OCI-LY1 (cell line): Measurements from ENCODE around the gene ROBO1.
A peak's percentile ranks its signal among the peaks of the same experiment; 100 is the strongest.

Source experiments
- H2AFZ ChIP-seq: fragments of 200-600 bp; sonication (generic), shearing (Covaris generic); 2 replicates; pipeline ENCODE4 v1.6.0; 2014; ENCODE audit warnings: antibody characterized with exemption, mild to moderate bottlenecking, low read length
- H3F3A ChIP-seq: fragments of 200-600 bp; sonication (generic), shearing (Covaris generic); 2 replicates; pipeline ENCODE4 v1.6.0; 2014; ENCODE audit warnings: mild to moderate bottlenecking, antibody characterized with exemption, low read length, moderate library complexity; ENCODE audit not compliant: insufficient read depth
- H3K27ac ChIP-seq: fragments of 200-600 bp; sonication (generic); 2 replicates; pipeline ENCODE4 v1.5.1; 2014; ENCODE audit warnings: low read length, mixed run types, mild to moderate bottlenecking, low read depth; ENCODE audit not compliant: poor library complexity, severe bottlenecking
- H3K27me3 ChIP-seq: fragments of 200-600 bp; sonication (generic); 2 replicates; pipeline ENCODE4 v1.6.0; 2014; ENCODE audit warnings: antibody characterized with exemption, mild to moderate bottlenecking, low read length, moderate library complexity; ENCODE audit not compliant: insufficient read depth
- H3K36me3 ChIP-seq: fragments of 200-600 bp; sonication (generic); 2 replicates; pipeline ENCODE4 v1.6.1; 2014; ENCODE audit warnings: mild to moderate bottlenecking, antibody characterized with exemption, low read length, moderate library complexity, mixed read lengths; ENCODE audit not compliant: insufficient read depth
- H3K4me1 ChIP-seq: fragments of 200-600 bp; sonication (generic); 2 replicates; pipeline ENCODE4 v1.5.1; 2014; ENCODE audit warnings: mild to moderate bottlenecking, low read length, moderate library complexity; ENCODE audit not compliant: insufficient read depth, severe bottlenecking
- H3K4me2 ChIP-seq: fragments of 200-600 bp; sonication (generic), shearing (Covaris generic); 2 replicates; pipeline ENCODE4 v1.6.1; 2014; ENCODE audit warnings: low read length
- H3K4me3 ChIP-seq: fragments of 200-600 bp; sonication (generic); 2 replicates; pipeline ENCODE4 v1.5.1; 2014; ENCODE audit warnings: low read length, low read depth, mild to moderate bottlenecking, mixed read lengths; ENCODE audit not compliant: poor library complexity, severe bottlenecking
- H3K79me2 ChIP-seq: fragments of 200-600 bp; shearing (Covaris generic); 2 replicates; pipeline ENCODE4 v1.6.1; 2016; ENCODE audit warnings: mixed run types, low read length, mixed read lengths; ENCODE audit not compliant: insufficient read depth
- H3K9ac ChIP-seq: fragments of 200-600 bp; sonication (generic), shearing (Covaris generic); 2 replicates; pipeline ENCODE4 v1.6.1; 2014; ENCODE audit warnings: mild to moderate bottlenecking, low read length, mixed read lengths
- H3K9me2 ChIP-seq: fragments of 200-600 bp; sonication (generic), shearing (Covaris generic); 2 replicates; pipeline ENCODE4 v1.6.1; 2014; ENCODE audit warnings: low read depth, mild to moderate bottlenecking, low read length, mixed read lengths
- H3K9me3 ChIP-seq: fragments of 200-600 bp; shearing (Covaris generic); 2 replicates; pipeline ENCODE4 v1.6.1; 2014; ENCODE audit warnings: low read length, mixed read lengths
- H4K20me1 ChIP-seq: fragments of 200-600 bp; sonication (generic), shearing (Covaris generic); 2 replicates; pipeline ENCODE4 v1.6.0; 2016; ENCODE audit warnings: mild to moderate bottlenecking, low read length; ENCODE audit not compliant: insufficient read depth
- EZH2 ChIP-seq: fragments of 200-600 bp; sonication (generic), shearing (Covaris generic); IDR thresholded peaks from 2 replicates; pipeline ENCODE4 v1.8.0; 2017; ENCODE audit warnings: borderline replicate concordance, mixed run types, mild to moderate bottlenecking, antibody characterized with exemption, low read length, moderate library complexity, mixed read lengths
- TF ChIP-seq, protein P1 (sequence below): fragments of 200-600 bp; sonication (generic), shearing (Covaris generic); IDR thresholded peaks from 2 replicates; pipeline ENCODE4 v1.5.1; 2017; ENCODE audit warnings: mild to moderate bottlenecking, antibody characterized with exemption, low read length, moderate library complexity, mixed read lengths

The ROBO1 gene

DNA sequence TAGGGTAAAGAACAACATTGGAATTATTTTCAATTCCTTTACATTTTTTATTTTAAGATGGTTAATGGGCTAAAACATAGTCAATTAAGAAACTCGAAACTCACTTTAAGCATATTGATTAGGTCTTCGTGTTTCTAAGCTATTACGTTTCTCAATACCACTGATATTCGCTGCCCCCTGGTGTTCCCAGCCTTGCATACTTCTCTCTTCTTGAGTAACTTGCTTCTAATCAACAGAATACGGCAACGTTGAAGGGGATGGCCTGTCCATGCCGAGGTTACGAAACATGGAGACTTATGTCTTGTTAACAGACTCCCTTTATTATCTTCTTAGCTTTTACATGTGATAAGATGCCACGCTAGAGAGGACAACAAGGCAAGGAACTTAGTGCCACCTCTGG is 43.6 kb downstream of the ROBO1 start:
- Histone ChIP-seq H3F3A (no peaks in the 10 kb centered on the region), H3K27ac (no peak overlapping the region), H3K4me3 (no peak overlapping the region), H3K9me3 (no peaks in the 10 kb centered on the region), H3K9ac (no peak overlapping the region), H2AFZ (no peak overlapping the region), H3K4me1 (no peaks in the 10 kb centered on the region), H3K79me2 (no peaks in the 10 kb centered on the region), H3K4me2 (no peak overlapping the region), H4K20me1 (no peaks in the 10 kb centered on the region), H3K9me2 (no peaks in the 10 kb centered on the region), H3K27me3 (no peaks in the 10 kb centered on the region), H3K36me3 (no peaks in the 10 kb centered on the region)
- TF ChIP-seq, protein P1, sequence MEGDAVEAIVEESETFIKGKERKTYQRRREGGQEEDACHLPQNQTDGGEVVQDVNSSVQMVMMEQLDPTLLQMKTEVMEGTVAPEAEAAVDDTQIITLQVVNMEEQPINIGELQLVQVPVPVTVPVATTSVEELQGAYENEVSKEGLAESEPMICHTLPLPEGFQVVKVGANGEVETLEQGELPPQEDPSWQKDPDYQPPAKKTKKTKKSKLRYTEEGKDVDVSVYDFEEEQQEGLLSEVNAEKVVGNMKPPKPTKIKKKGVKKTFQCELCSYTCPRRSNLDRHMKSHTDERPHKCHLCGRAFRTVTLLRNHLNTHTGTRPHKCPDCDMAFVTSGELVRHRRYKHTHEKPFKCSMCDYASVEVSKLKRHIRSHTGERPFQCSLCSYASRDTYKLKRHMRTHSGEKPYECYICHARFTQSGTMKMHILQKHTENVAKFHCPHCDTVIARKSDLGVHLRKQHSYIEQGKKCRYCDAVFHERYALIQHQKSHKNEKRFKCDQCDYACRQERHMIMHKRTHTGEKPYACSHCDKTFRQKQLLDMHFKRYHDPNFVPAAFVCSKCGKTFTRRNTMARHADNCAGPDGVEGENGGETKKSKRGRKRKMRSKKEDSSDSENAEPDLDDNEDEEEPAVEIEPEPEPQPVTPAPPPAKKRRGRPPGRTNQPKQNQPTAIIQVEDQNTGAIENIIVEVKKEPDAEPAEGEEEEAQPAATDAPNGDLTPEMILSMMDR = peak; percentile 21; the same call in 1 of the 2 replicates
- no peak for TF ChIP-seq EZH2

- Histone ChIP-seq H3K4me1 (no peaks in the 10 kb centered on the region), H3K4me2 (no peak overlapping the region), H3F3A (no peaks in the 10 kb centered on the region), H3K27me3 (no peaks in the 10 kb centered on the region), H3K4me3 (no peak overlapping the region), H3K9me3 (no peaks in the 10 kb centered on the region), H3K36me3 (no peaks in the 10 kb centered on the region), H3K9me2 (no peaks in the 10 kb centered on the region; the same call in 1 of the 2 replicates), H3K27ac (no peak overlapping the region), H2AFZ (no peak overlapping the region), H3K9ac (no peak overlapping the region), H4K20me1 (no peaks in the 10 kb centered on the region), H3K79me2 (no peaks in the 10 kb centered on the region)
- no peak for TF ChIP-seq EZH2
- TF ChIP-seq, protein P1 = no peak
Observed at GRCh38 chr3:79690072-79690471, 77.7 kb downstream of the ROBO1 start.

GRCh38 chr3:79685108-79685507 is 82.7 kb downstream of the ROBO1 start:
- Histone ChIP-seq H3K9me3 (no peaks in the 10 kb centered on the region), H3K79me2 (no peaks in the 10 kb centered on the region), H4K20me1 (no peaks in the 10 kb centered on the region), H3K4me2 (no peak overlapping the region), H3K4me3 (no peak overlapping the region), H3K4me1 (no peaks in the 10 kb centered on the region), H2AFZ (no peak overlapping the region), H3K9me2 (no peaks in the 10 kb centered on the region; the same call in 1 of the 2 replicates), H3K27ac (no peak overlapping the region), H3K9ac (no peak overlapping the region), H3K36me3 (no peaks in the 10 kb centered on the region), H3F3A (no peaks in the 10 kb centered on the region), H3K27me3 (no peaks in the 10 kb centered on the region)
- TF ChIP-seq, protein P1 = no peak
- TF ChIP-seq EZH2 = no peak
